GM10266 (cell line): Measurements from ENCODE around the gene TMPRSS12.
"Not testable (repeated sequence)": the region's sequence is repeated elsewhere in the genome, so short reads cannot be mapped to it uniquely, and the experiment has no call there.

Experiments
- DNase-seq: peaks from one replicate; pipeline ENCODE4 v3.0.0; 2012; ENCODE audit errors: extremely low spot score
- CTCF ChIP-seq: IDR thresholded peaks from 2 replicates; pipeline ENCODE4 v1.5.1; 2012; ENCODE audit warnings: mild to moderate bottlenecking, low read depth; ENCODE audit not compliant: control insufficient read depth, insufficient read depth; ENCODE audit errors: missing control alignments

Gene TMPRSS12

GRCh38 chr12:50882563-50882962 is 39.8 kb downstream of the TMPRSS12 start:
- no peak for DNase-seq
- TF ChIP-seq CTCF: no peak

GRCh38 chr12:50887191-50887590 is 44.5 kb downstream of the TMPRSS12 start:
- no peak for DNase-seq
- no peak for TF ChIP-seq CTCF

DNA sequence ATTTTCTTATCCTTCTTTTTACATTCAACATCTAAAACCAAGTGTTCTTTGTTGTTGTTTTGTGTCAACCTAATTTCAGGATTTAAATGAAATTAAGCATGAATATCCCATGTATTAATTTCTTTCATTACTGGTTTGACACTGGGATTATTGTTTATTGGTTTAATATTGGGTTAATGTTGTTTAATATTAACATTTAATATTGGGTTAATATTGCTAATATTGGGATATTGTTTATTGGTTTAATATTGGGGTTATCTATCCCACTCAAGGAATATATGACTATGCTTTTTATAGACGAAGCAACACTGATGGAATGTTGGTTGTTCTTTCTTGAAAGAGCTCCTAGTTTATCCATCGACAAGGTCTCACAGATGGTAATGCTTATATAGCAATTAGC is 45.9 kb downstream of the TMPRSS12 start:
- DNase-seq: no peak
- no peak for TF ChIP-seq CTCF

GRCh38 chr12:50894241-50894640 is 51.5 kb downstream of the TMPRSS12 start:
- no peak for TF ChIP-seq CTCF
- DNase-seq: no peak

GRCh38 chr12:50901685-50902113 is 59.0 kb downstream of the TMPRSS12 start:
- no peak for TF ChIP-seq CTCF
- DNase-seq: no peak

- not testable (repeated sequence) for DNase-seq
Observed at GRCh38 chr12:50908479-50908878, 65.8 kb downstream of the TMPRSS12 start.

- not testable (repeated sequence) for DNase-seq
Observed at GRCh38 chr12:50912361-50912760, 69.6 kb downstream of the TMPRSS12 start.

DNA sequence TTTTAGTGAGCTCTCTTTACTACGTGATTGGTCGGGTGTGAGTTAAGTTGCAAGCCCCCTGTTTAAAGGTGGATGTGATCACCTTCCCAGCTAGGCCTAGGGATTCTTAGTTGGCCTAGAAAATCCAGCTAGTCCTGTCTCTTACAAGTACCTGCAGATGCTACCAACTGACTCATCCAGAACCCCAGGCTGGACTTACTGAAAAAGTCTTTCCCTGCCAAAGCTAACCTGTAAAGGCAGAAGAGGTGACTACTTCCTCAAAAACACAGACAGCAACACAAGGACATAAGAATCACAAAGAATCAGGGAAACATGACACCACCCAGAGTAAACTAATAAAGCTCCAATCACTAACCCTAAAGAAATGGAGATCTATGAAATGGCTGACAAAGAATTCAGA is 70.5 kb downstream of the TMPRSS12 start:
- no peak for DNase-seq
- no peak for TF ChIP-seq CTCF
